K562 (cell line): Measurements from ENCODE around the gene HRH3.

Source experiments
- ATF1 ChIP-seq, 2 experiments: fragments of 450-650 bp in 1 of 2; IDR thresholded peaks; 2 replicates each; pipeline ENCODE4 v1.6.1; 2016; ENCODE audit warnings: missing compliant biosample characterization in 1 of 2, missing genetic modification characterization in 1 of 2
- BRCA1 ChIP-seq, 2 experiments: fragments of 450-650 bp in 1 of 2; sonication (generic) in 1 of 2; formaldehyde crosslinking in 1 of 2; IDR thresholded peaks; 2 replicates each; pipeline versions ENCODE4 v1.5.0 to v1.6.1; 2017 to 2020; ENCODE audit warnings: mild to moderate bottlenecking in 1 of 2, missing genetic modification reagents in 1 of 2
- GTF2F1 ChIP-seq: IDR thresholded peaks from 2 replicates; pipeline ENCODE4 v1.6.1; 2011; ENCODE audit warnings: low read depth, low read length, improper control_type of control experiment
- MAFK ChIP-seq: IDR thresholded peaks from 2 replicates; pipeline ENCODE4 v1.6.1; 2011; ENCODE audit warnings: low read length, improper control_type of control experiment
- POLR2AphosphoS5 ChIP-seq: IDR thresholded peaks from 2 replicates; pipeline ENCODE4 v1.6.1; 2011; ENCODE audit warnings: mild to moderate bottlenecking, low read depth, low read length, moderate library complexity; ENCODE audit not compliant: control insufficient read depth, insufficient read depth
- TARDBP ChIP-seq: fragments of 450-650 bp; IDR thresholded peaks from 2 replicates; pipeline ENCODE4 v1.6.1; 2016
- ZBTB49 ChIP-seq: sonication (generic); formaldehyde crosslinking; IDR thresholded peaks from 2 replicates; pipeline ENCODE4 v1.8.0; 2022; ENCODE audit warnings: missing genetic modification reagents, mild to moderate bottlenecking, borderline replicate concordance
- ZNF23 ChIP-seq: fragments of 250-450 bp; sonication (Bioruptor Pico); IDR thresholded peaks from 2 replicates; pipeline ENCODE4 v1.4.0; 2020; ENCODE audit warnings: mild to moderate bottlenecking

GRCh38 chr20:62262064-62262463 is 42.0 kb upstream of the HRH3 start:
- no peak for TF ChIP-seq MAFK
- TF ChIP-seq TARDBP, result no peak
- no peak for TF ChIP-seq ZNF23
- no peak for TF ChIP-seq ATF1 (CRISPR knock-in tag; IDR thresholded peaks at IDR 0.05)
- no peak for TF ChIP-seq ATF1 (tag; IDR thresholded peaks at IDR 0.05)
- TF ChIP-seq ZBTB49 (CRISPR knock-in tag), result no peak
- no peak for TF ChIP-seq POLR2AphosphoS5
- TF ChIP-seq GTF2F1, result no peak
- TF ChIP-seq BRCA1 (IDR thresholded peaks at IDR 0.05), result no peak
- no peak for TF ChIP-seq BRCA1 (CRISPR knock-in tag; IDR thresholded peaks at IDR 0.05)
